Smooth muscle cell (in vitro differentiated cells): ENCODE results near the gene SEC11A. TPM values are rescaled to one million over a fixed set of nuclear protein-coding genes. Genes with fewer than 3 reads are reported as not detected.

Experiments used
- DNase-seq: peaks from one replicate; lab custom pipeline; 2025; ENCODE audit not compliant: unreplicated experiment; lab: John Stamatoyannopoulos, UW
- H2AFZ ChIP-seq: fragments of 200-600 bp; sonication (generic); 2 replicates; pipeline ENCODE4 v1.6.0; 2016; ENCODE audit warnings: antibody characterized with exemption, low read depth, mild to moderate bottlenecking
- H3F3A ChIP-seq: fragments of 200-600 bp; sonication (generic); 2 replicates; pipeline ENCODE4 v1.6.0; 2017; ENCODE audit warnings: antibody characterized with exemption, low read depth
- H3K27ac ChIP-seq: fragments of 200-600 bp; sonication (generic); 2 replicates; pipeline ENCODE4 v1.5.1; 2016; ENCODE audit warnings: low read depth, mild to moderate bottlenecking
- H3K27me3 ChIP-seq: fragments of 200-600 bp; sonication (generic); 2 replicates; pipeline ENCODE4 v1.6.1; 2016; ENCODE audit warnings: low read depth, mild to moderate bottlenecking
- H3K36me3 ChIP-seq: fragments of 200-600 bp; sonication (generic); 2 replicates; pipeline ENCODE4 v1.5.1; 2016; ENCODE audit warnings: low read depth
- H3K4me1 ChIP-seq: fragments of 200-600 bp; sonication (generic); 2 replicates; pipeline ENCODE4 v1.5.1; 2016; ENCODE audit warnings: low read depth
- H3K4me2 ChIP-seq: fragments of 200-600 bp; sonication (generic); 2 replicates; pipeline ENCODE4 v1.6.0; 2016; ENCODE audit warnings: mild to moderate bottlenecking
- H3K4me3 ChIP-seq: fragments of 200-600 bp; sonication (generic); 2 replicates; pipeline ENCODE4 v1.5.1; 2016; ENCODE audit warnings: mild to moderate bottlenecking
- H3K79me2 ChIP-seq: fragments of 200-600 bp; sonication (generic); 2 replicates; pipeline ENCODE4 v1.6.0; 2016; ENCODE audit warnings: low read depth, mild to moderate bottlenecking
- H3K9ac ChIP-seq: fragments of 200-600 bp; sonication (generic); 2 replicates; pipeline ENCODE4 v1.6.0; 2016; ENCODE audit warnings: low read depth
- H3K9me3 ChIP-seq: fragments of 200-600 bp; sonication (generic); replicated peaks from 2 replicates; pipeline ENCODE4 v1.5.1; 2016; ENCODE audit warnings: low read depth
- H4K20me1 ChIP-seq: fragments of 200-600 bp; sonication (generic); 2 replicates; pipeline ENCODE4 v1.6.0; 2016; ENCODE audit warnings: low read depth
- WGBS: methylation state at CpG from one replicate; pipeline ENCODE4 v1.1.7; 2016; ENCODE audit warnings: low lambda C conversion rate; 5-methylcytosine and 5-hydroxymethylcytosine counted together
- polyA plus RNA-seq: library from polyadenylated mRNA; unstranded; fragments of >200 nt; fragmentation: Nextera tagmentation; extraction: Ambion mirVana; gene quantifications from 2 replicates; pipeline ENCODE4 v1.2.1, GENCODE V29; 2016
- total RNA-seq: library from RNA; depleted of rRNA; stranded (reverse); fragments of >200 nt; gene quantifications from 2 replicates; pipeline ENCODE4 v1.2.3, GENCODE V29; 2014
- TF ChIP-seq, protein P1 (sequence below): fragments of 200-600 bp; sonication (generic); IDR thresholded peaks from 2 replicates; pipeline ENCODE4 v1.5.1; 2017; ENCODE audit warnings: borderline replicate concordance, mild to moderate bottlenecking, antibody characterized with exemption; ENCODE audit not compliant: insufficient read depth, poor library complexity, severe bottlenecking

The SEC11A gene
- total and polyA plus RNA-seq, 2 experiments from 2014 or later: 228 to 276 TPM

DNA sequence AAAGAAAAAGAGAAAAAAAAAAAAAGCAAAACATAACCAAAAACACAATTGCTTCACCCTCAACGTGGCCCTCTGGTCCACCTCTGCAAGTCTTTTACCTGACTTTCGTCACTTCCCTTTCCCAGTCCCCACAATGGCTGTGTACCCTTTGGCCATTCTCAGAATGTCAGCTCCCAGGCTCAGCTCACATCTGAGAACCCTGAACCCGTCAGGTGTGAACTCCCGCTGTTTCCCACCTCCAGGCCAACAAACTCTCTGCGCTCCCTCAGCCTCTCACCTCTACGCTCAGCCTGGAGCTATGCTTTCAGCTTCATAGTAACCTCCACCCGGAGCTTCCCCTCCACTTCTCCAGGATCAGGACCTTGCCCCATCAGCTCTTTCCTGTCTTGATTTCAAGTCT lies 91.6 kb downstream of the SEC11A start:
- Histone ChIP-seq H3K36me3 (peaks cover 27% of the 10 kb centered on the region), H3K4me1 (no peaks in the 10 kb centered on the region), H3K4me2 (no peak overlapping the region), H3K4me3 (no peak overlapping the region), H3K79me2 (no peaks in the 10 kb centered on the region), H3F3A (no peaks in the 10 kb centered on the region), H2AFZ (no peak overlapping the region), H3K27ac (no peak overlapping the region), H3K9ac (no peak overlapping the region), H4K20me1 (no peaks in the 10 kb centered on the region), H3K9me3 (peaks cover 25% of the 10 kb centered on the region), H3K27me3 (no peaks in the 10 kb centered on the region)
- no peak for DNase-seq
- TF ChIP-seq, protein P1, sequence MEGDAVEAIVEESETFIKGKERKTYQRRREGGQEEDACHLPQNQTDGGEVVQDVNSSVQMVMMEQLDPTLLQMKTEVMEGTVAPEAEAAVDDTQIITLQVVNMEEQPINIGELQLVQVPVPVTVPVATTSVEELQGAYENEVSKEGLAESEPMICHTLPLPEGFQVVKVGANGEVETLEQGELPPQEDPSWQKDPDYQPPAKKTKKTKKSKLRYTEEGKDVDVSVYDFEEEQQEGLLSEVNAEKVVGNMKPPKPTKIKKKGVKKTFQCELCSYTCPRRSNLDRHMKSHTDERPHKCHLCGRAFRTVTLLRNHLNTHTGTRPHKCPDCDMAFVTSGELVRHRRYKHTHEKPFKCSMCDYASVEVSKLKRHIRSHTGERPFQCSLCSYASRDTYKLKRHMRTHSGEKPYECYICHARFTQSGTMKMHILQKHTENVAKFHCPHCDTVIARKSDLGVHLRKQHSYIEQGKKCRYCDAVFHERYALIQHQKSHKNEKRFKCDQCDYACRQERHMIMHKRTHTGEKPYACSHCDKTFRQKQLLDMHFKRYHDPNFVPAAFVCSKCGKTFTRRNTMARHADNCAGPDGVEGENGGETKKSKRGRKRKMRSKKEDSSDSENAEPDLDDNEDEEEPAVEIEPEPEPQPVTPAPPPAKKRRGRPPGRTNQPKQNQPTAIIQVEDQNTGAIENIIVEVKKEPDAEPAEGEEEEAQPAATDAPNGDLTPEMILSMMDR: no peak
- WGBS: 98% methylated on average over 6 of the region's 7 CpGs

DNA sequence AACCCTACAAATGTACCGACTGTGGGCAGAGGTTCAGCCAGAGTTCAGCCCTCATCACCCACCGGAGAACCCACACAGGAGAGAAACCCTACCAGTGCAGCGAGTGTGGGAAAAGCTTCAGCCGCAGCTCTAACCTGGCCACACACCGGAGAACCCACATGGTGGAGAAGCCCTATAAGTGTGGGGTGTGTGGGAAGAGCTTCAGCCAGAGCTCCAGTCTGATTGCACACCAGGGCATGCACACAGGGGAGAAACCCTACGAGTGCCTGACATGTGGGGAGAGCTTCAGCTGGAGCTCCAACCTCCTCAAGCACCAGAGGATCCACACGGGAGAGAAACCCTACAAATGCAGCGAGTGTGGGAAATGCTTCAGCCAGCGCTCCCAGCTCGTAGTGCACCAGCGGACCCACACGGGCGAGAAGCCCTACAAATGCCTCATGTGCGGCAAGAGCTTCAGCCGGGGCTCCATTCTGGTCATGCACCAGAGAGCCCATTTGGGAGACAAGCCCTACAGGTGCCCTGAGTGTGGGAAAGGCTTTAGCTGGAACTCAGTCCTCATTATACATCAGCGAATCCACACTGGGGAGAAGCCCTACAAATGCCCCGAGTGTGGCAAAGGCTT lies 94.5 kb downstream of the SEC11A start:
- 99% methylated on average over 17 of the region's 17 CpGs for WGBS
- H3F3A ChIP-seq: no peaks in the 10 kb centered on the region
- H4K20me1 ChIP-seq: peaks cover 12% of the 10 kb centered on the region
- no peak overlapping the region for H3K4me3 ChIP-seq
- peaks cover 19% of the 10 kb centered on the region for H3K79me2 ChIP-seq
- peaks cover 25% of the 10 kb centered on the region for H3K9me3 ChIP-seq
- H3K4me2 ChIP-seq: no peak overlapping the region
- TF ChIP-seq, protein P1: no peak
- H3K9ac ChIP-seq: no peak overlapping the region
- H3K27me3 ChIP-seq: no peaks in the 10 kb centered on the region
- no peaks in the 10 kb centered on the region for H3K4me1 ChIP-seq
- H3K36me3 ChIP-seq: peaks cover 27% of the 10 kb centered on the region
- H2AFZ ChIP-seq: no peak overlapping the region
- no peak overlapping the region for H3K27ac ChIP-seq
- no peak for DNase-seq

DNA sequence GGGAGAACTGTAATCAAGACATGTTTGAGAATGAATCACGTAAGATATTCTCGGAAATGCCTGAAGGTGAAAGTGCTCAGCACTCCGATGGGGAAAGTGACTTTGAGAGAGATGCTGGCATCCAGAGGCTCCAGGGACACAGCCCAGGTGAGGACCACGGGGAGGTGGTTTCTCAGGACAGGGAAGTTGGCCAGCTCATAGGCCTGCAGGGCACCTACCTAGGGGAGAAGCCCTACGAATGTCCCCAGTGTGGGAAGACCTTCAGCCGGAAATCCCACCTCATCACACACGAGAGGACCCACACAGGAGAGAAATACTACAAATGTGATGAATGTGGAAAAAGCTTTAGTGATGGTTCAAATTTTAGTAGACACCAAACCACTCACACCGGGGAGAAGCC lies 95.3 kb downstream of the SEC11A start:
- Histone ChIP-seq H3K27ac (no peak overlapping the region), H3K27me3 (no peaks in the 10 kb centered on the region), H3K4me1 (no peaks in the 10 kb centered on the region), H3K79me2 (peaks cover 19% of the 10 kb centered on the region), H2AFZ (no peak overlapping the region), H4K20me1 (peaks cover 20% of the 10 kb centered on the region), H3F3A (no peaks in the 10 kb centered on the region), H3K9me3 (peaks cover 25% of the 10 kb centered on the region), H3K4me2 (no peak overlapping the region), H3K4me3 (no peak overlapping the region), H3K9ac (no peak overlapping the region), H3K36me3 (peaks cover 27% of the 10 kb centered on the region)
- TF ChIP-seq, protein P1: no peak
- WGBS: 97% methylated on average over 8 of the region's 8 CpGs
- no peak for DNase-seq

Other genes with a start within 250 kb of the SEC11A start
- 15.4 and 21.7 TPM in 2 replicates for gene ZSCAN2, start 115.1 kb downstream of the SEC11A start, total RNA-seq
- gene ZSCAN2, start 115.1 kb downstream of the SEC11A start, polyA plus RNA-seq: 6.9 and 12.6 TPM in 2 replicates
- 12.3 and 18.9 TPM in 2 replicates for gene WDR73, start 61.9 kb downstream of the SEC11A start, total RNA-seq
- gene WDR73, start 61.9 kb downstream of the SEC11A start, polyA plus RNA-seq: 19.4 and 28.9 TPM in 2 replicates
- 2.1 and 4.3 TPM in 2 replicates for gene NMB, start 57.9 kb downstream of the SEC11A start, total RNA-seq
- 6.5 and 12.7 TPM in 2 replicates for gene NMB, start 57.9 kb downstream of the SEC11A start, polyA plus RNA-seq
- gene ZNF592, start 32.5 kb upstream of the SEC11A start, total RNA-seq: 7.7 and 10.7 TPM in 2 replicates
- 10.8 and 15.7 TPM in 2 replicates for gene ZNF592, start 32.5 kb upstream of the SEC11A start, polyA plus RNA-seq
- gene ALPK3, start 101.2 kb upstream of the SEC11A start, total RNA-seq: 10.4 and 18.8 TPM in 2 replicates
- 3.5 and 6.1 TPM in 2 replicates for gene ALPK3, start 101.2 kb upstream of the SEC11A start, polyA plus RNA-seq
- gene SLC28A1, start 168.5 kb upstream of the SEC11A start, total RNA-seq: not detected in 2 replicates
- 0.09 and 0.63 TPM in 2 replicates for gene SLC28A1, start 168.5 kb upstream of the SEC11A start, polyA plus RNA-seq